KMS-11 (cell line): Measurements from ENCODE around the gene KLHDC3.

Source experiments
- H2AFZ ChIP-seq: fragments of 200-600 bp; sonication (generic); 2 replicates; pipeline ENCODE4 v1.6.1; 2016; ENCODE audit warnings: antibody characterized with exemption, mixed run types, low read depth
- H3K27ac ChIP-seq: fragments of 200-600 bp; sonication (generic); 2 replicates; pipeline ENCODE4 v1.6.1; 2016; ENCODE audit warnings: mild to moderate bottlenecking, mixed run types
- H3K27me3 ChIP-seq: fragments of 200-600 bp; sonication (generic); 2 replicates; pipeline ENCODE4 v1.6.1; 2017; ENCODE audit warnings: mild to moderate bottlenecking, low read depth, mixed run types, moderate library complexity; ENCODE audit not compliant: insufficient read depth
- H3K36me3 ChIP-seq: fragments of 200-600 bp; sonication (generic); 2 replicates; pipeline ENCODE4 v1.6.1; 2017; ENCODE audit warnings: mild to moderate bottlenecking, mixed run types; ENCODE audit not compliant: insufficient read depth
- H3K4me1 ChIP-seq: fragments of 200-600 bp; sonication (generic); 2 replicates; pipeline ENCODE4 v1.6.1; 2016; ENCODE audit warnings: mild to moderate bottlenecking, low read depth, mixed run types; ENCODE audit not compliant: poor library complexity, severe bottlenecking
- H3K4me2 ChIP-seq: fragments of 200-600 bp; sonication (generic); 2 replicates; pipeline ENCODE4 v1.7.0; 2016; ENCODE audit warnings: mild to moderate bottlenecking, mixed run types
- H3K4me3 ChIP-seq: fragments of 200-600 bp; sonication (generic); IDR thresholded peaks from 2 replicates; pipeline ENCODE4 v1.6.1; 2017; ENCODE audit warnings: low read depth, low read length, mixed read lengths; ENCODE audit not compliant: insufficient read depth
- H3K79me2 ChIP-seq: fragments of 200-600 bp; sonication (generic); 2 replicates; pipeline ENCODE4 v1.6.1; 2016; ENCODE audit warnings: low read depth, mixed run types; ENCODE audit not compliant: insufficient read depth
- H3K9ac ChIP-seq: fragments of 200-600 bp; sonication (generic); 2 replicates; pipeline ENCODE4 v1.6.1; 2016; ENCODE audit warnings: mild to moderate bottlenecking, mixed run types
- H4K20me1 ChIP-seq: fragments of 200-600 bp; sonication (generic); 2 replicates; pipeline ENCODE4 v1.6.1; 2016; ENCODE audit warnings: mild to moderate bottlenecking, mixed run types; ENCODE audit not compliant: insufficient read depth
- TF ChIP-seq, protein P1 (sequence below): fragments of 200-600 bp; sonication (generic); conservative IDR thresholded peaks from 2 replicates; pipeline ENCODE4 v1.6.1; 2017; ENCODE audit warnings: low read depth, mild to moderate bottlenecking, antibody characterized with exemption, low read length, moderate library complexity, mixed read lengths

Gene KLHDC3

DNA sequence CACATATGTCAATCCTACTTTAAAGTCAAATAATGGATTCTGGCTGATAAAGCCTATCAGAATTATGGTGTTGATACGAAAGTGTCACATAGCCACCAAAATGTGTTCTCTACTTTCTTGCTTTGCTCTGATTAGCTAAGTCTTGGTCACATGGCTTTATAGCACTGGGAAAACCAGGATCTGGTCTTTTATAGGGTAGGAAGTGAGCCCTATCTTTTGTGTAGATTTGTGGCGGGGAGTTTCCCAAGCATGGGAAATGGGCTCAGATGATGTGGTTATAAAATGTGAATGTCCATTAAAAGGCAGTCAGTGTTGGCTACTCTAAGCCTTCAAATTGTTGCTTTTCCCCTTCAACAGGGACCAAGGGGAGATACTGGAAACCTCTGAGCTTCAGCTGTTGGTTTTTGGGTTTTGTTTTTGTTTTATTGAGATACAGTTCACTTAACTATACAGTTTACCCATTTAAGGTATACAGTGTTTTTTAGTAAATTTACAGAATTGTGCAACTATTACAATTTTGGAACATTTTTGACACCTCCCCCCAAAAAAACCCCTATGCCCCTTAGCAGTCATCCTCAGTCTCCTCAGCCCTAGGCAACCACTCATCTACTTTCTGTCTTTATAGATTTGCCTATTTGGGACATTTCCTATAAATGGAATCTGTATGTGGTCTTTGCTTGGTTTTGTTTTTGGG is 19.6 kb downstream of the KLHDC3 start:
- TF ChIP-seq, protein P1, sequence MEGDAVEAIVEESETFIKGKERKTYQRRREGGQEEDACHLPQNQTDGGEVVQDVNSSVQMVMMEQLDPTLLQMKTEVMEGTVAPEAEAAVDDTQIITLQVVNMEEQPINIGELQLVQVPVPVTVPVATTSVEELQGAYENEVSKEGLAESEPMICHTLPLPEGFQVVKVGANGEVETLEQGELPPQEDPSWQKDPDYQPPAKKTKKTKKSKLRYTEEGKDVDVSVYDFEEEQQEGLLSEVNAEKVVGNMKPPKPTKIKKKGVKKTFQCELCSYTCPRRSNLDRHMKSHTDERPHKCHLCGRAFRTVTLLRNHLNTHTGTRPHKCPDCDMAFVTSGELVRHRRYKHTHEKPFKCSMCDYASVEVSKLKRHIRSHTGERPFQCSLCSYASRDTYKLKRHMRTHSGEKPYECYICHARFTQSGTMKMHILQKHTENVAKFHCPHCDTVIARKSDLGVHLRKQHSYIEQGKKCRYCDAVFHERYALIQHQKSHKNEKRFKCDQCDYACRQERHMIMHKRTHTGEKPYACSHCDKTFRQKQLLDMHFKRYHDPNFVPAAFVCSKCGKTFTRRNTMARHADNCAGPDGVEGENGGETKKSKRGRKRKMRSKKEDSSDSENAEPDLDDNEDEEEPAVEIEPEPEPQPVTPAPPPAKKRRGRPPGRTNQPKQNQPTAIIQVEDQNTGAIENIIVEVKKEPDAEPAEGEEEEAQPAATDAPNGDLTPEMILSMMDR = no peak
- Histone ChIP-seq H3K9ac (no peak overlapping the region), H3K4me1 (peaks cover 4% of the 10 kb centered on the region), H3K4me3 (no peak overlapping the region), H4K20me1 (no peaks in the 10 kb centered on the region), H3K27me3 (no peaks in the 10 kb centered on the region), H3K27ac (no peak overlapping the region), H2AFZ (no peak overlapping the region), H3K4me2 (no peak overlapping the region), H3K79me2 (no peaks in the 10 kb centered on the region), H3K36me3 (0 out of 2 replicates have a peak, but pooled peaks cover 6% of the 10 kb centered on the region)

DNA sequence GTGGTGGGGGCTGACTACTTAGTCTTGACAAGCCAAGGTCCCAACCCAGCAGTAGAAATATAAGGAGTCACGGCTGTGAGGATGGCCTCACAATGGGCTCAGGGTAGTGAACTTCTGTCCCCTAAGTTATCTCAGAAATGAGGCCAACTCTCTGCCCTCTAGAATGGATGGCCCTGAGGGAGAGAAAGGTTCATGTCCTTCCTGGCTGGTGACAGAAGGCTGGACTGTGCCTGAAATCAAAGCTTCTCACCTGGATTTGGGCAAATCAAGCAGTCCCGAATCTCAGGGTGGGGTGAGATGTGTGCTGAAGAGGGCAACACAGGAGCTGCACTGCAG is 20.1 kb downstream of the KLHDC3 start:
- H4K20me1 ChIP-seq = no peaks in the 10 kb centered on the region
- H3K4me1 ChIP-seq = peaks cover 9% of the 10 kb centered on the region
- TF ChIP-seq, protein P1 = no peak
- H3K4me3 ChIP-seq = no peak overlapping the region
- H2AFZ ChIP-seq = no peak overlapping the region
- H3K27ac ChIP-seq = no peak overlapping the region
- no peak overlapping the region for H3K9ac ChIP-seq
- H3K4me2 ChIP-seq = no peak overlapping the region
- 0 out of 2 replicates have a peak, but pooled peaks cover 6% of the 10 kb centered on the region for H3K36me3 ChIP-seq
- H3K79me2 ChIP-seq = no peaks in the 10 kb centered on the region
- no peaks in the 10 kb centered on the region for H3K27me3 ChIP-seq

DNA sequence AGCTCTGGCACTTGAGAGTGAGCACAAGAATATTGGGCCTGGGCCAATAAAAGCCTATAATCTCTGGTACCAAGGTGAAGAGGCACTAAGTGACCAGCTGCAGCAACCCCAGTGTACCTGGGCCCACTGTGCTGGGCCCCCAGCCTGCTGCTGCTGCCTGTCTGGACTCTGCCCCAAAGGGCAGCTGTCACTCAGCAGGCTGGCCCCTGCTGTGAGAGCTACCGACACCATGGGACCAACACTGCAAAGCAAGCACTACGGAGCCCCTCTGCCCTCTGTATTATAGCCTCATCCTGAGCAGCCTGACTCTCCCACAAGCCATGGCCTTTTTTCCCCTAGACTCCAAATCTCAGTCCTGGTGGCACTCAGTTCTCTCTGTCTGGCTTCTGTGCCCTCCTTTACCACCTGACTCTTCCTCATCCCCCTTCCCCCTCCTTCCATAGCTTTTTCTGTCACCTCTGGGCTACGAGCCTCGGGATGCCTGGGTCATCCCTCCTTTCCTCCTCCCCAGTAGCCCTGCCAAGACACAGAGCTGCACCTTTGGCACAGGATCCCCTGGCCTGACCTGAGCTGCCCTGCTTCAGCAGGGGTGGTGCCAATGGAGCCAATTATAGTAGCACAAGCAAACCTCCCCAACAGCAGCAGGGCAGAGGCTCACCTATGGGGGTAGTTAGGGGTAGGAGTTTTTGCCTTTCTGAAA is 21.6 kb downstream of the KLHDC3 start:
- H4K20me1 ChIP-seq = no peaks in the 10 kb centered on the region
- no peaks in the 10 kb centered on the region for H3K27me3 ChIP-seq
- H3K4me3 ChIP-seq = no peak overlapping the region
- peaks cover 18% of the 10 kb centered on the region for H3K4me1 ChIP-seq
- no peaks in the 10 kb centered on the region for H3K79me2 ChIP-seq
- TF ChIP-seq, protein P1 = no peak
- H3K27ac ChIP-seq = no peak overlapping the region
- no peak overlapping the region for H3K9ac ChIP-seq
- H2AFZ ChIP-seq = no peak overlapping the region
- H3K36me3 ChIP-seq = no peaks in the 10 kb centered on the region
- no peak overlapping the region for H3K4me2 ChIP-seq

DNA sequence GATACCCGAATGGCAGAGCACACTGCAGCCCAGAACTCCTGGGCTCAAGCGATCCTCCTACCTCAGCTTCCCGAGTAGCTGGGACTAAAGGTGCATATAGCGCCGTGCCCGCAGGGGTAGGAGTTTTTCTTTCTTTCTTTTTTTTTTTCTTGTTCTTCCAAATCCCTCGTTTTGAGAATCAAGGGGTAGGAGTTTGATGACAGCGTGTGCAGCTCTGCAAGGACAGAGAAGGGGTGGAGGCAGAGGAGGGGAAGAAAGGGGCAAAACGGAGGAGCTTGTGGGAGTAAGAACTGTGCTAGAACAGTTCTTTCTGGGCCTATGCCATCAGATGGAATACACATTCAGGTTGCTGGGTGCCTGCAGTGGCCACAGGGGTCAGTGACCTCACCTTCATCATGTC is 22.7 kb downstream of the KLHDC3 start:
- no peak overlapping the region for H3K4me2 ChIP-seq
- H3K79me2 ChIP-seq = no peaks in the 10 kb centered on the region
- H3K27ac ChIP-seq = no peak overlapping the region
- H3K27me3 ChIP-seq = no peaks in the 10 kb centered on the region
- TF ChIP-seq, protein P1 = no peak
- no peak overlapping the region for H3K4me3 ChIP-seq
- H3K9ac ChIP-seq = no peak overlapping the region
- no peak overlapping the region for H2AFZ ChIP-seq
- no peaks in the 10 kb centered on the region for H4K20me1 ChIP-seq
- H3K36me3 ChIP-seq = no peaks in the 10 kb centered on the region
- peaks cover 18% of the 10 kb centered on the region for H3K4me1 ChIP-seq
